Measurements from ENCODE around the gene MSRB1. TPM values are rescaled to one million over a fixed set of nuclear protein-coding genes. Genes with fewer than 3 reads are reported as not detected.

The MSRB1 gene
- total and polyA plus RNA-seq, 8 donors: 9.8 to 66.7 (median 14.9) TPM

GRCh38 chr16:1975432-1976215 lies 32.6 kb upstream of the MSRB1 start:
- Histone ChIP-seq H3K27me3 (peaks cover 15 to 33% of the 10 kb centered on the region in 2 donors), H3K36me3 (peaks cover 0 to 57% of the 10 kb centered on the region in 2 donors), H3K4me3 (no peak overlapping the region), H3K27ac (no peak overlapping the region), H3K4me1 (peaks cover 17 to 33% of the 10 kb centered on the region in 2 donors), H3K9me3 (no peaks in the 10 kb centered on the region)
- DNase-seq: peak in 1 of 4 donors; percentile 81
- intact Hi-C loops (cut with DNase I): no loop called here
- no peak for TF ChIP-seq CTCF (IDR thresholded peaks at IDR 0.05)
- ATAC-seq: no peak

- H3K27me3 ChIP-seq: peaks cover 3 to 21% of the 10 kb centered on the region in 2 donors
- intact Hi-C loops (cut with DNase I): no loop called here
- TF ChIP-seq CTCF (IDR thresholded peaks at IDR 0.05): no peak
- H3K9me3 ChIP-seq: no peaks in the 10 kb centered on the region
- ATAC-seq: no peak
- DNase-seq: peak in 1 of 4 donors; percentile 75
- H3K27ac ChIP-seq: no peak overlapping the region
- no peak overlapping the region for H3K4me3 ChIP-seq
- H3K36me3 ChIP-seq: peaks cover 0 to 56% of the 10 kb centered on the region in 2 donors
- peaks cover 17 to 34% of the 10 kb centered on the region in 2 donors for H3K4me1 ChIP-seq
Measured at GRCh38 chr16:1974157-1975070, 31.4 kb upstream of the MSRB1 start.

GRCh38 chr16:1973461-1974156 lies 30.6 kb upstream of the MSRB1 start:
- peaks cover 17 to 25% of the 10 kb centered on the region in 2 donors for H3K4me1 ChIP-seq
- no peak for DNase-seq
- H3K4me3 ChIP-seq: no peak overlapping the region
- intact Hi-C loops (cut with DNase I): no loop called here
- ATAC-seq: no peak
- H3K27me3 ChIP-seq: peaks cover 0 to 13% of the 10 kb centered on the region in 2 donors
- no peak for TF ChIP-seq CTCF (IDR thresholded peaks at IDR 0.05)
- H3K36me3 ChIP-seq: peaks cover 0 to 48% of the 10 kb centered on the region in 2 donors
- H3K27ac ChIP-seq: no peak overlapping the region
- no peaks in the 10 kb centered on the region for H3K9me3 ChIP-seq

GRCh38 chr16:1972490-1972877 lies 29.5 kb upstream of the MSRB1 start:
- peak; percentile 13 for ATAC-seq
- H3K27ac ChIP-seq: peak overlapping the region in 1 of 2 donors; percentile 97
- intact Hi-C loops (cut with DNase I): no loop called here

More at GRCh38 chr16:1972490-1972877, 29.5 kb upstream of the MSRB1 start:
- Histone ChIP-seq H3K4me1 (peaks cover 17 to 25% of the 10 kb centered on the region in 2 donors), H3K27me3 (peaks cover 0 to 2% of the 10 kb centered on the region in 2 donors), H3K36me3 (peaks cover 0 to 37% of the 10 kb centered on the region in 2 donors), H3K4me3 (peak overlapping the region; percentile 98 to 99), H3K9me3 (no peaks in the 10 kb centered on the region)
- no peak for TF ChIP-seq CTCF (IDR thresholded peaks at IDR 0.05)
- peak in 1 of 4 donors; percentile 76 for DNase-seq
